ENCODE data around the gene FAM81A.

DNA sequence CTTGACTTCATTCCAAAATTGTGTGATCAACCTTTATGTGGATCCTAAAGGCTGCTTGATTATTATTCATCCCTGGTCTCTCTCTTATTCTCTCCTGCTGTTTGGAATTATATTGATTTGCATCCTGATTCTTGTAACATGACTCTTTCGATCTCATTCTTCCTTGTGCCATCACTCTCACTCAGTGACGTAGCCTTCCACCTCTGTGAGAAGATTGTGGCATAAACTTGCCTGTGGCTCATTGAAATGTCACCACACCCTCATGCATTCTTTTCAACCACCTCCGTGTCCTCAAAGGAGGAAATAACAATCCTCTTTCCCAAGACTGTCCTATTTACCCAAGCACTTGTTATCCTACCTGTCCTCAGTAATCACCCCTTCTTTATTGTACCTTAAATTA is 132.3 kb downstream of the FAM81A start:
- TF ChIP-seq, protein P1, sequence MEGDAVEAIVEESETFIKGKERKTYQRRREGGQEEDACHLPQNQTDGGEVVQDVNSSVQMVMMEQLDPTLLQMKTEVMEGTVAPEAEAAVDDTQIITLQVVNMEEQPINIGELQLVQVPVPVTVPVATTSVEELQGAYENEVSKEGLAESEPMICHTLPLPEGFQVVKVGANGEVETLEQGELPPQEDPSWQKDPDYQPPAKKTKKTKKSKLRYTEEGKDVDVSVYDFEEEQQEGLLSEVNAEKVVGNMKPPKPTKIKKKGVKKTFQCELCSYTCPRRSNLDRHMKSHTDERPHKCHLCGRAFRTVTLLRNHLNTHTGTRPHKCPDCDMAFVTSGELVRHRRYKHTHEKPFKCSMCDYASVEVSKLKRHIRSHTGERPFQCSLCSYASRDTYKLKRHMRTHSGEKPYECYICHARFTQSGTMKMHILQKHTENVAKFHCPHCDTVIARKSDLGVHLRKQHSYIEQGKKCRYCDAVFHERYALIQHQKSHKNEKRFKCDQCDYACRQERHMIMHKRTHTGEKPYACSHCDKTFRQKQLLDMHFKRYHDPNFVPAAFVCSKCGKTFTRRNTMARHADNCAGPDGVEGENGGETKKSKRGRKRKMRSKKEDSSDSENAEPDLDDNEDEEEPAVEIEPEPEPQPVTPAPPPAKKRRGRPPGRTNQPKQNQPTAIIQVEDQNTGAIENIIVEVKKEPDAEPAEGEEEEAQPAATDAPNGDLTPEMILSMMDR (IDR thresholded peaks at IDR 0.05; ENCODE audit: insufficient read depth, low read length), result no peak
- TF ChIP-seq SPI1 (IDR thresholded peaks at IDR 0.05; ENCODE audit: borderline replicate concordance, low read depth) (no peak), REST (IDR thresholded peaks at IDR 0.05; ENCODE audit: insufficient replicate concordance, low read depth) (no peak)

All from HL-60 (cell line).